ENCODE data around the gene CMIP. TPM values are rescaled to one million over a fixed set of nuclear protein-coding genes. Genes with fewer than 3 reads are reported as not detected.

Gene CMIP
- polyA plus RNA-seq, 3 donors from 2014 or later = 0.53 to 1.7 TPM; not detected in 1

- Mint-ChIP-seq H3K27me3 (ENCODE audit: low read depth in 3 of 3) (peaks cover 0 to 3% (median 2%) of the 10 kb centered on the region in 3 donors), H3K36me3 (no peaks in the 10 kb centered on the region), H3K9me3 (no peaks in the 10 kb centered on the region), H3K4me3 (no peak overlapping the region), H3K4me1 (peaks cover 43 to 68% of the 10 kb centered on the region in 2 donors), H3K27ac (no peak overlapping the region)
- no peak for DNase-seq
Measured at GRCh38 chr16:81601008-81601428, 156.4 kb downstream of the CMIP start.

GRCh38 chr16:81601601-81602255 is 157.1 kb downstream of the CMIP start:
- Mint-ChIP-seq H3K4me3 (no peak overlapping the region), H3K4me1 (peaks cover 41 to 66% of the 10 kb centered on the region in 2 donors), H3K9me3 (no peaks in the 10 kb centered on the region), H3K27me3 (ENCODE audit: low read depth in 3 of 3) (peaks cover under 1 to 3% (median 2%) of the 10 kb centered on the region in 3 donors), H3K27ac (peak overlapping the region in 3 of 6 donors; percentile 13 to 58 (median 20)), H3K36me3 (peaks cover 0 to 3% (median 0%) of the 10 kb centered on the region in 3 donors)
- DNase-seq = no peak

- Mint-ChIP-seq H3K27ac (peak overlapping the region in 4 of 6 donors; percentile 7 to 65 (median 25)), H3K4me1 (peaks cover 36 to 63% of the 10 kb centered on the region in 2 donors), H3K9me3 (no peaks in the 10 kb centered on the region)
Measured at GRCh38 chr16:81602256-81602776, 157.7 kb downstream of the CMIP start.

GRCh38 chr16:81602792-81603191 is 158.2 kb downstream of the CMIP start:
- no peak for DNase-seq
- Mint-ChIP-seq H3K27me3 (ENCODE audit: low read depth in 3 of 3) (peaks cover 3 to 4% (median 3%) of the 10 kb centered on the region in 3 donors), H3K4me1 (peaks cover 35 to 59% of the 10 kb centered on the region in 2 donors), H3K4me3 (no peak overlapping the region), H3K36me3 (peaks cover 0 to 6% (median 0%) of the 10 kb centered on the region in 3 donors), H3K27ac (peak overlapping the region in 2 of 6 donors; percentile 30 to 65), H3K9me3 (no peaks in the 10 kb centered on the region)

More at GRCh38 chr16:81602256-81602776, 157.7 kb downstream of the CMIP start:
- H3K27me3 Mint-ChIP-seq (ENCODE audit: low read depth in 3 of 3) = peaks cover 3 to 4% (median 3%) of the 10 kb centered on the region in 3 donors
- no peak overlapping the region for H3K4me3 Mint-ChIP-seq
- H3K36me3 Mint-ChIP-seq = peaks cover 0 to 5% (median 0%) of the 10 kb centered on the region in 3 donors
- DNase-seq = no peak

- peak overlapping the region in 3 of 6 donors; percentile 8 to 22 (median 13) for H3K27ac Mint-ChIP-seq
- H3K9me3 Mint-ChIP-seq = no peaks in the 10 kb centered on the region
- H3K27me3 Mint-ChIP-seq (ENCODE audit: low read depth in 3 of 3) = peaks cover 3 to 5% (median 4%) of the 10 kb centered on the region in 3 donors
- peaks cover 18 to 37% of the 10 kb centered on the region in 2 donors for H3K4me1 Mint-ChIP-seq
- no peak overlapping the region for H3K4me3 Mint-ChIP-seq
- H3K36me3 Mint-ChIP-seq = peaks cover 0 to 18% (median 0%) of the 10 kb centered on the region in 3 donors
- no peak for DNase-seq
Measured at GRCh38 chr16:81604960-81605383, 160.4 kb downstream of the CMIP start.

- peaks cover 18 to 31% of the 10 kb centered on the region in 2 donors for H3K4me1 Mint-ChIP-seq
- H3K9me3 Mint-ChIP-seq = no peaks in the 10 kb centered on the region
- H3K27me3 Mint-ChIP-seq (ENCODE audit: low read depth in 3 of 3) = peaks cover 3 to 5% (median 4%) of the 10 kb centered on the region in 3 donors
- H3K27ac Mint-ChIP-seq = peak overlapping the region in 5 of 6 donors; percentile 11 to 63 (median 34)
- H3K36me3 Mint-ChIP-seq = peaks cover 0 to 23% (median 0%) of the 10 kb centered on the region in 3 donors
- DNase-seq = no peak
- H3K4me3 Mint-ChIP-seq = no peak overlapping the region
Measured at GRCh38 chr16:81606039-81606438, 161.4 kb downstream of the CMIP start.

GRCh38 chr16:81607006-81607405 is 162.4 kb downstream of the CMIP start:
- no peak for DNase-seq
- Mint-ChIP-seq H3K9me3 (no peaks in the 10 kb centered on the region), H3K4me3 (no peak overlapping the region), H3K4me1 (peaks cover 15 to 24% of the 10 kb centered on the region in 2 donors), H3K36me3 (peaks cover 0 to 23% (median 0%) of the 10 kb centered on the region in 3 donors), H3K27me3 (ENCODE audit: low read depth in 3 of 3) (peaks cover 2 to 6% (median 3%) of the 10 kb centered on the region in 3 donors), H3K27ac (peak overlapping the region in 2 of 6 donors; percentile 34 to 71)

GRCh38 chr16:81607805-81608522 is 163.4 kb downstream of the CMIP start:
- Mint-ChIP-seq H3K27ac (peak overlapping the region in 1 of 6 donors; percentile 30), H3K4me3 (no peak overlapping the region), H3K4me1 (peaks cover 9 to 17% of the 10 kb centered on the region in 2 donors), H3K9me3 (no peaks in the 10 kb centered on the region), H3K36me3 (peaks cover 0 to 23% (median 0%) of the 10 kb centered on the region in 3 donors), H3K27me3 (ENCODE audit: low read depth in 3 of 3) (peaks cover 2 to 5% (median 3%) of the 10 kb centered on the region in 3 donors)
- no peak for DNase-seq

- H3K36me3 Mint-ChIP-seq = peaks cover 0 to 23% (median 0%) of the 10 kb centered on the region in 3 donors
- peak overlapping the region in 2 of 6 donors; percentile 30 to 56 for H3K27ac Mint-ChIP-seq
- DNase-seq = no peak
- H3K4me3 Mint-ChIP-seq = no peak overlapping the region
- peaks cover 2 to 5% (median 3%) of the 10 kb centered on the region in 3 donors for H3K27me3 Mint-ChIP-seq (ENCODE audit: low read depth in 3 of 3)
- H3K4me1 Mint-ChIP-seq = peaks cover 8 to 13% of the 10 kb centered on the region in 2 donors
- H3K9me3 Mint-ChIP-seq = no peaks in the 10 kb centered on the region
Measured at GRCh38 chr16:81608523-81609209, 164.1 kb downstream of the CMIP start.

- no peaks in the 10 kb centered on the region for H3K9me3 Mint-ChIP-seq
- H3K4me3 Mint-ChIP-seq = no peak overlapping the region
- peak overlapping the region in 5 of 6 donors; percentile 27 to 68 (median 53) for H3K27ac Mint-ChIP-seq
Measured at GRCh38 chr16:81609323-81609892, 164.8 kb downstream of the CMIP start.

GRCh38 chr16:81610144-81610842 is 165.7 kb downstream of the CMIP start:
- Mint-ChIP-seq H3K36me3 (peaks cover 0 to 23% (median 0%) of the 10 kb centered on the region in 3 donors), H3K4me3 (no peak overlapping the region), H3K27me3 (ENCODE audit: low read depth in 3 of 3) (peaks cover 2 to 5% (median 3%) of the 10 kb centered on the region in 3 donors), H3K4me1 (peaks cover 7 to 12% of the 10 kb centered on the region in 2 donors), H3K27ac (peak overlapping the region in 2 of 6 donors; percentile 25 to 71), H3K9me3 (no peaks in the 10 kb centered on the region)
- no peak for DNase-seq

More at GRCh38 chr16:81609323-81609892, 164.8 kb downstream of the CMIP start:
- peaks cover 7 to 12% of the 10 kb centered on the region in 2 donors for H3K4me1 Mint-ChIP-seq
- peaks cover 0 to 23% (median 0%) of the 10 kb centered on the region in 3 donors for H3K36me3 Mint-ChIP-seq
- DNase-seq = no peak
- peaks cover 2 to 5% (median 3%) of the 10 kb centered on the region in 3 donors for H3K27me3 Mint-ChIP-seq (ENCODE audit: low read depth in 3 of 3)

- peaks cover 5 to 8% of the 10 kb centered on the region in 2 donors for H3K4me1 Mint-ChIP-seq
- no peak for DNase-seq
- no peaks in the 10 kb centered on the region for H3K9me3 Mint-ChIP-seq
- H3K27me3 Mint-ChIP-seq (ENCODE audit: low read depth in 3 of 3) = peaks cover 2 to 3% (median 3%) of the 10 kb centered on the region in 3 donors
- no peak overlapping the region for H3K4me3 Mint-ChIP-seq
- H3K27ac Mint-ChIP-seq = peak overlapping the region in 1 of 6 donors; percentile 25
- H3K36me3 Mint-ChIP-seq = peaks cover 0 to 23% (median 0%) of the 10 kb centered on the region in 3 donors
Measured at GRCh38 chr16:81610936-81611335, 166.3 kb downstream of the CMIP start.
